HepG2 (cell line): ENCODE data around the gene STX5. TPM values are rescaled to one million over a fixed set of nuclear protein-coding genes. Genes with fewer than 3 reads are reported as not detected.
A peak's percentile ranks its signal among the peaks of the same experiment; 100 is the strongest.

Experiments used
- AKAP8 ChIP-seq: sonication (generic); formaldehyde crosslinking; IDR thresholded peaks from 2 replicates; pipeline ENCODE4 v1.5.1; 2020; ENCODE audit warnings: mild to moderate bottlenecking, missing genetic modification reagents
- ARID2 ChIP-seq: sonication (generic); formaldehyde crosslinking; IDR thresholded peaks from 2 replicates; pipeline ENCODE4 v1.8.1; 2022; ENCODE audit warnings: mild to moderate bottlenecking, missing genetic modification reagents, borderline replicate concordance
- ARID5B ChIP-seq: IDR thresholded peaks from 2 replicates; pipeline ENCODE4 v1.4.0; 2020; ENCODE audit warnings: mild to moderate bottlenecking, missing genetic modification reagents
- DDIT3 ChIP-seq: sonication (generic); formaldehyde crosslinking; IDR thresholded peaks from 2 replicates; pipeline ENCODE4 v1.4.0; 2020; ENCODE audit warnings: mild to moderate bottlenecking, missing genetic modification reagents
- ETV5 ChIP-seq: IDR thresholded peaks from 2 replicates; pipeline ENCODE4 v1.6.1; 2018; ENCODE audit warnings: missing biosample characterization, missing genetic modification reagents, inconsistent platforms, borderline replicate concordance
- GATA4 ChIP-seq: sonication (generic); IDR thresholded peaks from 2 replicates; pipeline ENCODE4 v1.6.1; 2016; ENCODE audit warnings: antibody characterized with exemption, low read depth, borderline replicate concordance
- IRF1 ChIP-seq: sonication (generic); formaldehyde crosslinking; IDR thresholded peaks from 2 replicates; pipeline ENCODE4 v1.4.0; 2020; ENCODE audit warnings: low read depth, mild to moderate bottlenecking, missing genetic modification reagents
- IRF2 ChIP-seq: IDR thresholded peaks from 2 replicates; pipeline ENCODE4 v1.6.1; 2018; ENCODE audit warnings: missing genetic modification reagents, missing compliant biosample characterization
- MXD4 ChIP-seq: IDR thresholded peaks from 2 replicates; pipeline ENCODE4 v1.6.1; 2016; ENCODE audit warnings: mild to moderate bottlenecking, missing biosample characterization, missing genetic modification reagents
- NCOR1 ChIP-seq: fragments of 200-600 bp; sonication (generic); IDR thresholded peaks from 2 replicates; pipeline ENCODE4 v1.7.0; 2017; ENCODE audit warnings: antibody characterized with exemption, low read length, borderline replicate concordance
- NFKB2 ChIP-seq: sonication (generic); formaldehyde crosslinking; IDR thresholded peaks from 2 replicates; pipeline ENCODE4 v1.4.0; 2020; ENCODE audit warnings: missing genetic modification reagents, borderline replicate concordance
- NR1H2 ChIP-seq: sonication (generic); formaldehyde crosslinking; IDR thresholded peaks from 2 replicates; pipeline ENCODE4 v1.8.1; 2022; ENCODE audit warnings: low read depth, missing genetic modification reagents, borderline replicate concordance
- PLRG1 ChIP-seq: fragments of 450-650 bp; conservative IDR thresholded peaks from 2 replicates; pipeline ENCODE4 v1.6.1; 2016
- SETDB1 ChIP-seq: sonication (generic); formaldehyde crosslinking; IDR thresholded peaks from 2 replicates; pipeline ENCODE4 v1.5.1; 2020; ENCODE audit warnings: missing genetic modification reagents, mild to moderate bottlenecking, borderline replicate concordance
- ZIK1 ChIP-seq: sonication (generic); formaldehyde crosslinking; IDR thresholded peaks from 2 replicates; pipeline ENCODE4 v1.5.0; 2020; ENCODE audit warnings: mild to moderate bottlenecking, low read depth, missing genetic modification reagents, borderline replicate concordance
- ZNF432 ChIP-seq: sonication (generic); formaldehyde crosslinking; IDR thresholded peaks from 2 replicates; pipeline ENCODE4 v1.5.0; 2020; ENCODE audit warnings: missing genetic modification reagents, mild to moderate bottlenecking, borderline replicate concordance
- ZNF670 ChIP-seq: sonication (generic); formaldehyde crosslinking; IDR thresholded peaks from 2 replicates; pipeline ENCODE4 v1.8.0; 2022; ENCODE audit warnings: mild to moderate bottlenecking, missing genetic modification reagents, borderline replicate concordance
- ZNF704 ChIP-seq: sonication (generic); formaldehyde crosslinking; IDR thresholded peaks from 2 replicates; pipeline ENCODE4 v1.8.1; 2023; ENCODE audit warnings: mild to moderate bottlenecking, inconsistent platforms, moderate library complexity, missing genetic modification reagents, borderline replicate concordance
- ZNF772 ChIP-seq: sonication (generic); formaldehyde crosslinking; IDR thresholded peaks from 2 replicates; pipeline ENCODE4 v1.5.0; 2020; ENCODE audit warnings: mild to moderate bottlenecking, missing genetic modification reagents
- polyA plus RNA-seq, 8 experiments: library from polyadenylated mRNA; depleted of rRNA in 3 of 8; stranded (reverse) in 7 of 8; unstranded in 1 of 8; fragments of >200 nt; fragmentation: Illumina TruSeq in 4 of 8; extraction: Trizol in 4 of 8; gene quantifications; 2 replicates each; pipeline versions ENCODE4 v1.2.1 to v1.2.3, GENCODE V29; 2011 to 2016; ENCODE audit warnings: low read depth in 4 of 8, missing spikeins in 1 of 8, mixed read lengths in 1 of 8; ENCODE audit not compliant: insufficient read depth in 1 of 8
- total RNA-seq, 5 experiments: library from RNA; depleted of rRNA; stranded (reverse); fragments of >200 nt; fragmentation: Illumina TruSeq; extraction: Trizol; gene quantifications; 2 replicates each; pipeline ENCODE4 v1.2.3, GENCODE V29; 2016; ENCODE audit warnings: low read depth in 1 of 5
- TF ChIP-seq, protein P1 (sequence below): IDR thresholded peaks from 2 replicates; pipeline ENCODE4 v1.6.1; 2012; ENCODE audit warnings: inconsistent platforms
- TF ChIP-seq, protein P2 (sequence below): sonication (generic); formaldehyde crosslinking; IDR thresholded peaks from 2 replicates; pipeline ENCODE4 v1.8.0; 2022; ENCODE audit warnings: mild to moderate bottlenecking, missing genetic modification reagents

Gene STX5
- total and polyA plus RNA-seq, 2 of the 13 experiments (the other 11 are each of a cell fraction or from before 2014, with no cell fraction given) = 26.9 to 30.0 TPM

GRCh38 chr11:62841361-62842170 is 9.7 kb upstream of the STX5 start (continued):
- peak; percentile 100 for TF ChIP-seq GATA4
- TF ChIP-seq IRF2 (CRISPR knock-in tag) = peak; percentile 99
- peak; percentile 69; the same call in 1 of the 2 replicates for TF ChIP-seq MXD4
- TF ChIP-seq, protein P1, sequence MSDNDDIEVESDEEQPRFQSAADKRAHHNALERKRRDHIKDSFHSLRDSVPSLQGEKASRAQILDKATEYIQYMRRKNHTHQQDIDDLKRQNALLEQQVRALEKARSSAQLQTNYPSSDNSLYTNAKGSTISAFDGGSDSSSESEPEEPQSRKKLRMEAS = peak; percentile 76
- peak; percentile 79; the same call in 1 of the 2 replicates for TF ChIP-seq ARID2 (CRISPR knock-in tag)
- TF ChIP-seq NFKB2 = no peak
- no peak for TF ChIP-seq ZNF432 (CRISPR knock-in tag)
- no peak for TF ChIP-seq PLRG1
- TF ChIP-seq, protein P2, sequence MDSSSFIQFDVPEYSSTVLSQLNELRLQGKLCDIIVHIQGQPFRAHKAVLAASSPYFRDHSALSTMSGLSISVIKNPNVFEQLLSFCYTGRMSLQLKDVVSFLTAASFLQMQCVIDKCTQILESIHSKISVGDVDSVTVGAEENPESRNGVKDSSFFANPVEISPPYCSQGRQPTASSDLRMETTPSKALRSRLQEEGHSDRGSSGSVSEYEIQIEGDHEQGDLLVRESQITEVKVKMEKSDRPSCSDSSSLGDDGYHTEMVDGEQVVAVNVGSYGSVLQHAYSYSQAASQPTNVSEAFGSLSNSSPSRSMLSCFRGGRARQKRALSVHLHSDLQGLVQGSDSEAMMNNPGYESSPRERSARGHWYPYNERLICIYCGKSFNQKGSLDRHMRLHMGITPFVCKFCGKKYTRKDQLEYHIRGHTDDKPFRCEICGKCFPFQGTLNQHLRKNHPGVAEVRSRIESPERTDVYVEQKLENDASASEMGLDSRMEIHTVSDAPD (CRISPR knock-in tag) = no peak; the same call in 1 of the 2 replicates
- TF ChIP-seq ETV5 (CRISPR knock-in tag) = peak; percentile 71; the same call in 1 of the 2 replicates
- peak; percentile 53; the same call in 1 of the 2 replicates for TF ChIP-seq ZNF772 (CRISPR knock-in tag)
- TF ChIP-seq ARID5B (CRISPR knock-in tag) = peak; percentile 87
- TF ChIP-seq SETDB1 (CRISPR knock-in tag) = no peak
- TF ChIP-seq DDIT3 = peak; percentile 92; the same call in 1 of the 2 replicates
- 0 out of 2 replicates have a peak, but pooled peaks have one; percentile 75 for TF ChIP-seq NR1H2
- TF ChIP-seq ZNF670 (CRISPR knock-in tag) = no peak
- no peak for TF ChIP-seq ZNF704 (CRISPR knock-in tag)
- TF ChIP-seq ZIK1 (CRISPR knock-in tag) = peak; percentile 52; the same call in 1 of the 2 replicates
- 0 out of 2 replicates have a peak, but pooled peaks have one; percentile 34 for TF ChIP-seq NCOR1
- peak; percentile 46; the same call in 1 of the 2 replicates for TF ChIP-seq AKAP8
- no peak for TF ChIP-seq IRF1
